GM21619 (cell line): ENCODE results near the gene TADA2A.

Source experiments
- ATAC-seq: cut with Tn5 transposase; IDR thresholded peaks from one replicate; pipeline ENCODE4 v1.9.1; 2021; ENCODE audit not compliant: unreplicated experiment

TADA2A gene, protein sequence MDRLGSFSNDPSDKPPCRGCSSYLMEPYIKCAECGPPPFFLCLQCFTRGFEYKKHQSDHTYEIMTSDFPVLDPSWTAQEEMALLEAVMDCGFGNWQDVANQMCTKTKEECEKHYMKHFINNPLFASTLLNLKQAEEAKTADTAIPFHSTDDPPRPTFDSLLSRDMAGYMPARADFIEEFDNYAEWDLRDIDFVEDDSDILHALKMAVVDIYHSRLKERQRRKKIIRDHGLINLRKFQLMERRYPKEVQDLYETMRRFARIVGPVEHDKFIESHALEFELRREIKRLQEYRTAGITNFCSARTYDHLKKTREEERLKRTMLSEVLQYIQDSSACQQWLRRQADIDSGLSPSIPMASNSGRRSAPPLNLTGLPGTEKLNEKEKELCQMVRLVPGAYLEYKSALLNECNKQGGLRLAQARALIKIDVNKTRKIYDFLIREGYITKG

DNA sequence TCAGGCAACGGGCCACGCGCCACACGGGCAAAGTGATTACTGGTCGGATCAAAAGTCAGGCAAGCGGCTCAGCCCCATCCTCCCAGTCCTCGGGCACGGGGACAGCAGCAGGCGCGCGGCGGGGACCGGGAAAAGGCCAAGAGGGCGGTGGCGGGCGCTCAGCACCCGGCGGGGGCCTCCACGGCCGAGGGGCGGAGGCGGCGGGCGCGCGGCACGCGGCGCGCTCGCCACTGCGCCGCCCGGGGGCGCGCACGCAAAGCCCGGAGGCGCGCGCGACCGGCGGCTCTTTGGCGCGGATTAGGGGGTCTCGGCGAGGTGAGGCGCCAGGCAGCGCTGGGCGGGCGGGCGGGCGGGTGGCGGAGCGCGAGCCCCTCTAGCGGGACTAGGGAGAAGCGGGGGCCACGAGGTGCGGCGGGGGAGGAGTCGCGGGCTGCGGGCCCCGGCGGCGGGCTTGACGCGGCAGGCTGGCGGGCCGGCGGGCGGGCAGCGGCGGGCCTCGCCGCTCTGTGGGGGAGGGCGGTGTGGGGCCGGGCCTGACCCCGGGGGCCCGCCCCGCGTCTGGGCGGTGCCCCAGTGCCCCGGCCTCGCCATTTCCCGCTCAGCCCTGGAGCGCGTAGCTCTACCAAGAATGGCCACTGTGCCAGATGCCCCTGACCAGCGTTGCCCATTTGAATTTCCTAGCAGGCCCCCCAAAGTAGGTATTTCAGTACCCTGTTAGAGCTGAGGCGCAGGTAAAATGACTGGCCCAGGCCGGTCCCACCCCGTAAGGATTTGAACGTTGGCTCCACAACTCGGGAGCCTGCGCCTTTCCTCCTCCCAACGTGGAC lies at the start of gene TADA2A, which contains the start of gene ACACA:
TADA2A (plus strand) TSS at position 252 of the 827 bp plus-strand sequence. CDS start 4,480 bp downstream, outside the sequence.
ACACA (minus strand) TSS at position 202 of the 827 bp plus-strand sequence. CDS start 537 bp downstream, outside the sequence.
- ATAC-seq = peak; percentile 77

DNA sequence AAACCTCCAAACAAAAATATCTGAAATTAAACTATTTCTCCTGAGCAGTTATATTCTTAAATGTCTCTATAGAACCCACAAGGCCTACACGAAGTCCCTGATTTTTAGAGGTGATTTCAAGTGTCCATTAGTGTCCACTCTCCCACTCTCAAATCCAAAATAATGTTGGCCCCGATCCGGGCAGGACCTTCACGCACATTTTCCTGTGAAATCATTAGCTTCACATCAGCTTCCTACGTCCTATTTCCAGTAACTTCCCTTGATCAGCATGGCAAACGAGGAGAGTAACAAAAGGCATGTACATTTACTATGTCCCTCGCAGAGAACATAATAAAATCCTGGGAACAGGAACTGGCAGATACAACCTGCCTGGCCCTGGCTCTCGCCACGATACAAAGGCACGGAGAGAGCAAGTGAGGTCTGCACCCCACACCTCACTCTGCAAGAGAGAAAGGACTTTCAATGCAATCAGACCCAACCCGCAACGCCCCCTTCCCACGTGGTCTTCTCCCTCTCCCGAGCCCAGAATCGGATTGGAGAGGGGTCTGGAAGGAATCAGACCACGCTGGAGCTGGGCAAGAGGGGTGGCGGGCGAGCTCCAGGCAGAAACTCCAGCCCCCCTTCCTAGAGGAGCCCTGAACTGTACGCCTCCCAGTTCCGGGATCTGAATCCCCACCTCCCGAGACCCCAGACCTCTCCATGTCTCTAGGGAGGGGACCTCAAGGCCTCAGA lies 48.4 kb upstream of the TADA2A start:
- ATAC-seq = peak; percentile 12

DNA sequence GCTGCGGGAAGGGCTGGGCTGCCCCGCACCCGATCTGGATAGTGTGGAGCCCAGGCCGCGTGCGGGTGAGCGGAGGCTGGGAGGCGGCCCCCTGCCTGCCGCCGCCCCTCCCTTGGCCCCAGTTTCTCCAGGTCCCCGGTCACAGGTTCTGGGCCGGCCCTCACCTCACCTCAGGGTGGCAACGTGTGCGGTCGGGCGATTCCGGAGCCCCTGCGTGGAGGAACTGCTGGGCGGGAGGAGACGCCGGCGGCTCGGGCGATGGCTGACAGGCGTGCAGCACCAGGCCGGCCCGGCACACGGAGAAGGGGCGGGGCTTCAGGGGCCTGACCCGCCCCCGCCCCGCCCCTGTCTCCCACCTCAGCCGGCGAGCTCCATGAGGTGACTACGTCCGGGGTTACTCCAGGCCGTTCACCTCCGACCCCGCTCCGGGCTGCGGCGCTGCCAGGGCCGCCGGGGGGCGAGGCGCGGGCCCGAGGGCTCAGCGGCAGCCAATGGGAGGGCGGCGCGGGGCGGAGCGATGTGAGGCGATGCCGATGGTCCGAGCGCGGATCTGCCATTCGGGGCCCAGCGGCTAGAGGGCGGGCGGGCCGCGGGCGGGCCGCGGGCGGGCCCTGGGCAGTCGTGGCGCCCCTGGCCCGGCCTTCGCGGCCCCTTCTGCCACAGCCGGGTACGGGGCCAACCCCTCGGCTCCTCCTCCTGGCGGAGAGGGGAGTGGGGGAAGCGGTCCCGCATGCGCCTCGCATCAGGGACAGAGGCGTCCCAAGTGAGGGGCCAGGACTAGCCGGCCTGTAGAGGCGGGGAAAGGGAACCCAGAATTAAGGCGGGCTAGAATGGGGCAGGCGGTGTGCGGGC lies 47.6 kb upstream of the TADA2A start:
- peak; percentile 87 for ATAC-seq

- no peak for ATAC-seq
These were observed 47.0 kb upstream of the TADA2A start for GRCh38 chr17:37359682-37360188.

GRCh38 chr17:37360632-37361031 lies 46.1 kb upstream of the TADA2A start:
- ATAC-seq = no peak

GRCh38 chr17:37361543-37361942 lies 45.1 kb upstream of the TADA2A start:
- no peak for ATAC-seq

- ATAC-seq = no peak
These were observed 41.1 kb upstream of the TADA2A start for GRCh38 chr17:37365589-37365988.

- ATAC-seq = no peak
These were observed 38.1 kb upstream of the TADA2A start for GRCh38 chr17:37368577-37368976.

- ATAC-seq = peak; percentile 60
These were observed 33.0 kb upstream of the TADA2A start for GRCh38 chr17:37373530-37374159.

- ATAC-seq = no peak
These were observed 31.0 kb upstream of the TADA2A start, which contains the start of gene C17orf78 for GRCh38 chr17:37375706-37376105. C17orf78 (plus strand) TSS chr17:37375985; CDS start chr17:37376093, 108 bp downstream.

DNA sequence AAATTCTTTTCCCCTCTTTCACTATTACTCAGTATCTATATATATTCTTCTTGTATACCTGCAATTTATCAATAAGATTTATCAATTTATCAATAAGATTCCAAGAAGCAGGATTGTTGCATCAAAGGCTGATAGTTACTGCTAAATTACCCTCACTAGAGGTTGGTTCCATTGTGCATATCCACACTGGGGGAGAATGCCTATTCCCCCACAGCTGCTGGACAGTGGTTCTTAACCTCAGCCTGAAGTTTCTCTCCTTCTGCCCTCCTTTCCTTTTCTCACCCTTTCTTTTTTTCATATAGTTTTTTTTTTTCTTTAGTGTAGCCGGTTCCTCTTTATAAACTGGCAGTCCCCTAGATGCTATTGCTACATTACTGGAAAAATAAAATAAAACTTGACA lies 24.6 kb upstream of the TADA2A start:
- ATAC-seq = no peak

DNA sequence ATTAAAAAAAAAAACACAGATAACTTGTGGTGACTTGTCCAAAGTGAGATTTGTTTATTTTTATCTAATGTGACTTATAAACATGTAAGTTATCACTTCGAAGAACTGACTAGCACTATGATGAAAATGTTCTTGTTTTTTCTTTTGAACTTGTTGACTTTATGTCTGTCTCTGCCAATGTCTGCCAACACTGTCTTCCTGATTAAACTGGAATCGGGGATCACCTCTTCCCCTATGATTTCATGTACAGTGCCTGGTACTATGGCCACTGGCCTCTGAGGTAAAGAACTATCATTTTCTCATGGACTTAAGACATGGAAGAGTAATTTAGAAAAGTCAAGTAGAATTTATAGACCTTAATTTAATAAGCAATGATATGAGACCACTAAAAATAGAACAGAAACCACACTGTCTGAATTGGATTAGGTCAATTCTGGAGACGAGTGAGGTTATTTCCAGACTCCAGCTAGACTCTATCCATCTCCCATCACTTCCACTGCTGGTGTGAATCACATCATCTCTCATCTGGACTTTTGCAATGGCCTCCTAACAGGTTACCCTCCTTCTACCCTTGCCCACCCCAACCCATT lies 22.0 kb upstream of the TADA2A start:
- ATAC-seq = no peak

- no peak for ATAC-seq
These were observed 21.2 kb upstream of the TADA2A start for GRCh38 chr17:37385474-37385990.

GRCh38 chr17:37386462-37386861 lies 20.2 kb upstream of the TADA2A start:
- no peak for ATAC-seq

DNA sequence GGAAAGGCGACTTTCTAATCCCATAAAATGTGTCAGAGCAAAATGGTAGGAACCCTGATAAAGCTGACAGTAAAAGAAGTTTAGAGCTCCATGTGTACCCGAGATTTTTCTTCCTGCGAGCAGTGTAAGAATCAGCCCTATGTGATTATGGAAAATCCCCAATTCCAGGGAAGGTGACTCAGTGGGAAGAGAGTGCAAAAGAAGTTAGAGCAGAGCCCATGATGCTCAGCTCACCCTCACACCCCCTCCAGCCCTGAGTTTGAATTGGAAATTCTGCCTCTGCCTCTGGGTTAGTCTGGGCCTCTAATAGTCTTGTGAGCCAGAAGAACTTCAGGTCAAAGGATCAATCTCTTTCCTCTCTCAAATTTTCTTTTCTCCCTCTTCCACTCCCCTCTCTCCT lies 18.4 kb upstream of the TADA2A start:
- ATAC-seq = no peak

GRCh38 chr17:37389160-37389559 lies 17.5 kb upstream of the TADA2A start:
- ATAC-seq = no peak

DNA sequence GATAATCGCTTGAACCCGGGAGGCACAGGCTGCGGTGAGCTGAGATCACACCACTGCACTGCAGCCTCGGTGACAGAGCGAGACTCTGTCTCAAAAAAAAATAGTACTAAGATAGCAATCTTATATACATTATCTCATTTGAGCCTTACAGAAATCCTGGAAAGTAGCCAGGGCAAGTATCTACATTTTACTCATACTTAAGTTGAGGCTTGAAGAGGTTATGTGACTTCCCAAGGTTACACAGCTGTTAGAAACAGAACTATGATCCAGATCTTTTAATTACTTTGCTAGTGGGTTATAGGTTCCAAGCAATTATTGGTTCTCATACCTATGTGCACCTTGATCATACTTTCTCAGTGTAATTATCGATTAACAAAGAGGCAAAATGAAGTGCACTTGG lies 15.5 kb upstream of the TADA2A start:
- no peak for ATAC-seq

- no peak for ATAC-seq
These were observed 14.6 kb upstream of the TADA2A start for GRCh38 chr17:37392024-37392590.
